ENCODE data around the gene LLGL1. TPM values are rescaled to one million over a fixed set of nuclear protein-coding genes. Genes with fewer than 3 reads are reported as not detected.
A peak's percentile ranks its signal among the peaks of the same experiment; 100 is the strongest.

Gene LLGL1
- total and polyA plus RNA-seq, 3 donors from 2014 or later, result 24.2 to 46.8 (median 40.0) TPM

GRCh38 chr17:18179196-18179595 is 46.2 kb upstream of the LLGL1 start:
- TF ChIP-seq, protein P1, sequence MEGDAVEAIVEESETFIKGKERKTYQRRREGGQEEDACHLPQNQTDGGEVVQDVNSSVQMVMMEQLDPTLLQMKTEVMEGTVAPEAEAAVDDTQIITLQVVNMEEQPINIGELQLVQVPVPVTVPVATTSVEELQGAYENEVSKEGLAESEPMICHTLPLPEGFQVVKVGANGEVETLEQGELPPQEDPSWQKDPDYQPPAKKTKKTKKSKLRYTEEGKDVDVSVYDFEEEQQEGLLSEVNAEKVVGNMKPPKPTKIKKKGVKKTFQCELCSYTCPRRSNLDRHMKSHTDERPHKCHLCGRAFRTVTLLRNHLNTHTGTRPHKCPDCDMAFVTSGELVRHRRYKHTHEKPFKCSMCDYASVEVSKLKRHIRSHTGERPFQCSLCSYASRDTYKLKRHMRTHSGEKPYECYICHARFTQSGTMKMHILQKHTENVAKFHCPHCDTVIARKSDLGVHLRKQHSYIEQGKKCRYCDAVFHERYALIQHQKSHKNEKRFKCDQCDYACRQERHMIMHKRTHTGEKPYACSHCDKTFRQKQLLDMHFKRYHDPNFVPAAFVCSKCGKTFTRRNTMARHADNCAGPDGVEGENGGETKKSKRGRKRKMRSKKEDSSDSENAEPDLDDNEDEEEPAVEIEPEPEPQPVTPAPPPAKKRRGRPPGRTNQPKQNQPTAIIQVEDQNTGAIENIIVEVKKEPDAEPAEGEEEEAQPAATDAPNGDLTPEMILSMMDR (IDR thresholded peaks at IDR 0.05), result no peak
- TF ChIP-seq POLR2A (IDR thresholded peaks at IDR 0.05), result no peak
- Histone ChIP-seq H3K4me3 (no peak overlapping the region), H3K27me3 (no peaks in the 10 kb centered on the region), H3K9me3 (no peaks in the 10 kb centered on the region), H3K27ac (no peak overlapping the region), H3K36me3 (ENCODE audit: low read depth, missing control alignments) (no peaks in the 10 kb centered on the region), H3K4me1 (peaks cover 9% of the 10 kb centered on the region)
- 85 to 90% methylated on average over 1 of the region's 1 CpG for WGBS, 2 donors
- no peak for DNase-seq
- intact Hi-C loops (cut with DNase I; ENCODE audit: low total_unique reads), result no loop called here

GRCh38 chr17:18179804-18180203 is 45.6 kb upstream of the LLGL1 start:
- Histone ChIP-seq H3K9me3 (no peaks in the 10 kb centered on the region), H3K4me1 (peaks cover 9% of the 10 kb centered on the region), H3K4me3 (no peak overlapping the region), H3K36me3 (ENCODE audit: low read depth, missing control alignments) (no peaks in the 10 kb centered on the region), H3K27ac (no peak overlapping the region), H3K27me3 (no peaks in the 10 kb centered on the region)
- TF ChIP-seq, protein P1 (IDR thresholded peaks at IDR 0.05), result no peak
- no peak for TF ChIP-seq POLR2A (IDR thresholded peaks at IDR 0.05)
- intact Hi-C loops (cut with DNase I; ENCODE audit: low total_unique reads), result no loop called here
- WGBS, 2 donors, result 73 to 78% methylated on average over 7 of the region's 7 CpGs
- DNase-seq, result no peak

DNA sequence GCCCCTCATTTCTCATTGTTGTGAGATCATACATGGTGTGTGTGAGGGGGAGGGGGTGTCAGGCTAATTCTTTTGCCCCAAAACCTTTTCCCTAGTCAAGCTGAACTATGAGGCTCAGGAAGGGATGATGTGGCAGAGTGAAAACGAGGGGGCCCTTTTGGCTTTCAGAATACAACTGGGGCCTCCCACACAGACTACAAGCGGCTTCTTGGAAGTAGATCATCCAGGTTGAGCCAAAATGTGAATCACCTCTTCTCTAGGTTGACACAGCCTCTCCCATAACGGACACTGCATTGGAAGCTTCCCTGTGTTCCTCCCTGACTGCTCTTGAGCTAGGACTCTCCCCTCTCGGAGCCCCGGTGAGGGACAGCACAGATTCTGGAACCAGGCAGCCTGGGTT is 44.1 kb upstream of the LLGL1 start:
- no peak for DNase-seq
- H3K27ac ChIP-seq, result peak overlapping the region in 1 of 2 donors; percentile 99

DNA sequence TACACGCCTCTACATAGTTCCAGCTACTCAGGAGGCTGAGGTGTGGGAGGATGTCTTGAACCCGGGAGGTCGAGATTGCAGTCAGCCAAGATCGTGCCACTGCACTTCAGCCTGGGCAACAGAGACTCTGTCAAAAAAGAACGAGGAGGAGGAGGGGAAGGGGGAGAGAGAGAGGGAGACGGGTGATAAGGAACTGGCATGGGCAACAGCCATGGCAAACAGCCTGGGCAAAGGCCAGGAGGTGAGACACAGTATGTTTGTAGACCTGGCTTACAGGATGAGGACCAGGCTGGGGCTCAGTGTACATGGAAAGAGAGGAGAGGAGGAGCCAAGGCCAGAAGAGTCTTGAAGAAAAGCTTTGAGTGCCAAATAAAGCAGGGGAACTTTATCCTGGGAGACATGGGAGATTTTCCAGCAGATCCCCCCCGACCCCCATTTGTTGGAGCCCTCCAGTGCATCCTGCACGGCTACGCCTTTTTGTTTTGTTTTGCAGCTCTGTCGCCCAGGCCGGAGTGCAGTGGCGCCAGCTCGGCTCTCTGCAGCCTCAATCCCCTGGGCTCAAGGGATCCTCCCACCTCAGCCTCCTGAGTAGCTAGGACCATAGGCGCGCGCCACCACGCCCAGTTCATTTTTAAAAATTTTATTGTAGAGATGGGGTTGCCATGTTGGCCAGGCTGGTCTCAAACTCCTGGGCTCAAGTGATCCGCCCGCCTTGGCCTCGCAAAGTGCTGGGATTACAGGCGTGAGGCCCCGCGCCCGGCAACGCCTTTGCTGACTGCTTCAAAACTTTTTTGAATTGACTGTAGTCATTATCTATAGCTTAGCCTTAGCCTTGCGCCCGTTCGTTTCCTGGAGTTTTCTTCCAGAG is 43.1 kb upstream of the LLGL1 start:
- intact Hi-C loops (cut with DNase I; ENCODE audit: low total_unique reads), result no loop called here
- Histone ChIP-seq H3K27me3 (no peaks in the 10 kb centered on the region), H3K9me3 (no peaks in the 10 kb centered on the region), H3K4me1 (peaks cover 25% of the 10 kb centered on the region), H3K4me3 (peak overlapping the region; percentile 90 to 94), H3K36me3 (ENCODE audit: low read depth, missing control alignments) (no peaks in the 10 kb centered on the region), H3K27ac (peak overlapping the region; percentile 98 to 99)
- peak; percentile 67 for DNase-seq
- TF ChIP-seq, protein P1 (IDR thresholded peaks at IDR 0.05), result no peak
- no peak for TF ChIP-seq POLR2A (IDR thresholded peaks at IDR 0.05)
- 7% methylated on average over 24 to 28 of the region's 28 CpGs for WGBS, 2 donors

More for the DNA sequence above, 44.1 kb upstream of the LLGL1 start:
- Histone ChIP-seq H3K4me3 (no peak overlapping the region), H3K36me3 (ENCODE audit: low read depth, missing control alignments) (no peaks in the 10 kb centered on the region), H3K27me3 (no peaks in the 10 kb centered on the region), H3K9me3 (no peaks in the 10 kb centered on the region), H3K4me1 (peaks cover 16% of the 10 kb centered on the region)
- TF ChIP-seq POLR2A (IDR thresholded peaks at IDR 0.05), result no peak
- TF ChIP-seq, protein P1 (IDR thresholded peaks at IDR 0.05), result no peak
- WGBS, 2 donors, result 37 to 46% methylated on average over 5 of the region's 5 CpGs
- intact Hi-C loops (cut with DNase I; ENCODE audit: low total_unique reads), result no loop called here
